HT1080 (cell line): ENCODE results near the gene CD96. TPM values are rescaled to one million over a fixed set of nuclear protein-coding genes. Genes with fewer than 3 reads are reported as not detected.
"Not testable (repeated sequence)": the region's sequence is repeated elsewhere in the genome, so short reads cannot be mapped to it uniquely, and the experiment has no call there.

Source experiments
- DNase-seq: peaks from one replicate; pipeline ENCODE4 v3.0.0-alpha.2; 2015; ENCODE audit warnings: low read depth
- total RNA-seq: library from RNA; depleted of rRNA; stranded (reverse); fragments of >200 nt; shearing (Covaris generic); gene quantifications from 2 replicates; pipeline ENCODE4 v1.2.3, GENCODE V29; 2014

The CD96 gene
- total RNA-seq, 1 experiment from 2014 or later, result 0.14 TPM

DNA sequence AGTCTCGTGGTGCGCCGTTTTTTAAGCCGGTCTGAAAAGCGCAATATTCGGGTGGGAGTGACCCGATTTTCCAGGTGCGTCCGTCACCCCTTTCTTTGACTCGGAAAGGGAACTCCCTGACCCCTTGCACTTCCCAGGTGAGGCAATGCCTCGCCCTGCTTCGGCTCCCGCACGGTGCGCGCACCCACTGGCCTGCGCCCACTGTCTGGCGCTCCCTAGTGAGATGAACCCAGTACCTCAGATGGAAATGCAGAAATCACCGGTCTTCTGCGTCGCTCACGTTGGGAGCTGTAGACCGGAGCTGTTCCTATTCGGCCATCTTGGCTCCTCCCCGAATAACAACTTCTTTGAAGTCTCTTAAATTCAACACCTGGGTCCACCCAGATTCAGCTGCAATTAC lies 19.9 kb downstream of the CD96 start:
- DNase-seq, result not testable (repeated sequence)

DNA sequence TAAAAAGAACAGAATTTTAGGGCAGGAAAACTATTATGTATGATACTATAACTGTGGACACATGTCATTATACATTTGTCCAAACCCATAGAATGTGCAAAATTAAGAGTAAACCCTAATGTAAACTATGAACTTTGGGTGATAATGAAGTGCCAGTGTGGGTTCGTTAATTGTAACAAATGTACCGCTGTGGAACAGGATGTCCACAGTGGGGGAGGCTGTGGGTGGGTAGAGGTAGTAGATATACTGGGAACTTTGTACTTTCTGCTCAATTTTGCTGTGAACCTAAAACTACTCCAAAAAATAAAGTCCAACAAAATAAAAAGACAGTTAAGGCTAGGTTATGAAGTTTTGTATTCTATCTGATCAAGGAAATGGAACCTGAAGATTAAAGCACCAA lies 24.8 kb downstream of the CD96 start:
- no peak for DNase-seq

DNA sequence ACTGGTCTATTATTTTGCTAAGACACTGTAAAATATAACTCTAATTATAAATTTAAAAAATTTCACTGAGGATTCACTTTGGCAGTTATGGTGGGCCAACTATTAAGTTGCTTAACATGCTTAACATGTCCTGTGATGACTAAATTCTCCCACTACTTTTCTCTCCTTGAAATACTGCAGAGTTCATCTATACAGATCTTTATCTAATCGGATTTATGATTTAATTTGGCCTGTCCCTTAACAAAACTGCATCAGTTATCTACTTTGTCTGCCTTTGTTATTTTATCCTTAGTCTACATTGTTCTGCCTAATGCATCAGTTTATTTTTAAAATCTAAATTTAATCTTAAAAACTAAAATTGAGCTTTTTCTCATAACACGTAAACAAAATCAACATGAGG lies 26.4 kb downstream of the CD96 start:
- DNase-seq, result no peak

DNA sequence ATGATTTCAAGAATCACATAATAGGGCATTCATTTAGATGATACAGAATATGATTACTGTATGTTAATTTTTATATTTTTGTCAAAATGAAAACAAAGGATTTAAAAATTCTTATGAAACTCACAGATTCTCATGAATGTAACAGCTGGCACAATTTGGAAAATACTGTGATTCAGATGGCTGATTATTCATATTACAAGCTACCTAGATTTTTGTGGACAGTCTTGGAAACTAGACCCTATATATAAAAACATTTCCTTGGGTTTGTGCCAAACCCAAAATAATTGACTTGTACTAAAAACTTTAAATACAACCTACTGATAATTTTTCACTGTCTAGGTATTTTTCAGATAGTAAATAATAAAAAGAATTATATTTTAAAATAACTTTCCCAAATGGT lies 26.9 kb downstream of the CD96 start:
- DNase-seq, result no peak

DNA sequence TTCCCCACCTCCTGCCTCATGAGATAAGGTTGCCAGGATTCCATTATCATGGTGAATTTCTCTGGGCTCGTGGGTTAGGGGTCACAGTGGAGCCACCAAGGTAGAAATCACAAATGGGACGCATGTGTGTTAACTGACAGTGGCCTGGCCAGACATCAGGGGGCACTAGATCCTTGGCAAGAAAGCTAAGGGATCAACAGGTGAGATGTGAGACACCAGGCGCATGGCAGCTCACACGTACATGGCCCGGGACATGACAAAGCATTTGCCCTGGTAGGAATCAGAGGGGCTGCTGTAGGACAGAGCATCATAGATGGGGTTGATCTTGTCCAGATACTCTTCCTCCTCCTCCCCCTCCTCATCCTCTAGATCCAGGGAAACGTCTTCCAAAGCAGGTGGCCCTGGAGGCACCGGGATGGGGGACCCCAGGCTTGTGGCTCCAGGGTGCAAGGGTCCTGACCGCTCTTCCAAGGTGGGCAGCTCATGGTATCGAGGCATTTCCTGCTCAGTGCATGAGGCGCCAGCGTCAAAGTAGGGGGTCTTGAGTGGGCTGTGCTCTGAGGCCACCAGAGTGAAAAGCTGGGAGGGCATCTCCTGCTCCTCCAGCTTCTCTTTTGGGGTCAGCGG lies 28.5 kb downstream of the CD96 start:
- no peak for DNase-seq

DNA sequence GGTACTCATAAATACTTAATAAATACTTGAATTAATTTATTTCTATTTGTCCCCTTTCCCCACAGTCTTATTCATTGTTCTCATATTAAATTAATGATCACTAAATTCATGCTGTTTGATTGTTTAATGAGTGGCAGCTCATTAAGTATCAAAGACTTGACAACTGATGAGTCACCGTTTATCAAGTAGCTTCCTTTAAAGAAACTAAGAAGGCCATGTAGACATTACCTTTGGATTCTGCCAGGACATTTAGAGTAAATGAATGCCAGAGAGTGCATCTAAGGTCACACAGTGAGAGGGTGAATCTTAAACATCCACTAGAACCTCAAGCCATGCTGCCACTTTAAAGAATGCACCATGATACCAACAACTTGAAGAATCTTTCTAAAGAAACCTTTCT lies 29.3 kb downstream of the CD96 start:
- no peak for DNase-seq

DNA sequence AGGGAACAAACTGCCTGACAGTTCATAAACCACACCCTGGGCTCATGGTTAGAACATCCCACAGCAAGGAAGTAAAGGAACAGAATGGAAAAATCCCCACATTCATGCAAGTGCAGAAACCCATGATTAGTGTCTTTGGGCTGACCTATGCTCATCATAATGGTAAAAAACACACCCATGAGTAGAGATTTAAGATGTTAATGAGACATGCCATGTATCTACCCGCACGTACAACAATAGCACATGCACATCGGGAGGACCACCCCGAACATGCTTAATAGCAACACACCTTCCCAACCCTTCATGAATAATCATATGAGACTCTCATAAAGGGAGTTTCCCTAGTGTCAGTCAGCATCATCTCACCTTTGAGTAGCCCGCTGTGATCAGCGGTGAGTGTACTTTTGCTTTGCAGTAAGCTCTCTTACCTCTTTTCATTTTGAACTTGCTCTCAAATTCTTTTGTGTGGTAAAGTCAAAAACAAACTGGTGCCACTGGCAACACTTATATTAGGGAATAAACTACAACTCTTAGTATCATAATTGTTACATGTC lies 30.0 kb downstream of the CD96 start:
- no peak for DNase-seq

DNA sequence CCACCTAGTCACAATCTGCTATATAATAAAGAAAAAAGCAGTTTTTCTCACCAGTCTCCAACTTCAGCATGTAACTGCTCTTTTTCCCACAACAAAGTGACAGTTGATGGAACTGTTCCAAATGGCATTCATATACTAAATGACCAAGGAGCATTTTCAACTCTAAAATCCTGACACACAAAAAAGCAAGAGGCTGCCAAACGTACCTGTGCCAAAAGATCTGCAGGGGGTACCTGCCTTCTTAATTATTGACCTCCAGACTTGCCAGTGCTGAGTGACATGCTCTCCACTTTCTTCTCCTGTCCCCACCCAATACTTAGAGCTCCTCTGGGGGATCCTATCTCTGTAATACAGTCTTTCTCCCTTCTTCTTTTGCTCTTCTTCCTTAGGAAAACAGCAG lies 35.1 kb downstream of the CD96 start:
- no peak for DNase-seq

DNA sequence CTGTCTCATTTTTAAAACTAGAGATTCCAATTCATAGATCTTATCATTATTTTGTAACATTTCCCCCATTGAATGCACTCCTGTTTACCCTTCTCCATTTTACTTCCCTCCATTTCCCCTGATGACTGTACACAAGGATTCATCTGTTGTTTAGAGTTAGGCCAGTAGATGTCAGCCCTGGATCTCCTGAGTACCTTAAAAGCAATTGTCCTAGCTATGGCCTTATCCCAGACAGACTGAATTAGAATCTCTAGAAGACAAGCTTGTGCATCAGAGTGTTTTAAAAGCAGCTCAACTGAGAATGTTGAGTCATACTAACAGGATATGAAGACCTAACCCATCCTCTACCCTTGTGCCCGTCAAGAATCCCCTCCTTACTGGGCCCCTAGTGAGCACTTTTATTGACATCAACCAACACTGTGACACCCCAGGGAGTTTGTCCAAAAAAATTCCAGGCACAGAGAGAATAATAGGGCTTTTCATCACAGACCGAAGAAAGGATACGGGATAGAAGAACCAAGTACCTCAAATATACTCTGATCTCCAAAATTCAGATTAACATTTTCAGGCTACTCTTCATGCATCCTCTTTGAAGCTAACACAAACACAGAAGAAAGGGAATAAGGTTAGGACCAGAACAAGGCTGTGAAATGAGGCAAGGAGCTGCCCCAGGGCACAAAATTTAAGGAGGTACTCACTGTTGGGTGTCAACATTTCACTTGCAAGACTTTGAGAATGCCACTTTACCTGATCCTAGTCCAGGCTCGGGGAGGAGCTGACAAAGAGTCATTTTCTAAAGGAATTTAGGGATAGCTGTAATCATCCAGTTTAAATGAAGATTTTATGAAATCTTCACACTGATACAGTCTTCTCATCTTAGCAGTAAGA lies 36.0 kb downstream of the CD96 start:
- peak; percentile 92 for DNase-seq

DNA sequence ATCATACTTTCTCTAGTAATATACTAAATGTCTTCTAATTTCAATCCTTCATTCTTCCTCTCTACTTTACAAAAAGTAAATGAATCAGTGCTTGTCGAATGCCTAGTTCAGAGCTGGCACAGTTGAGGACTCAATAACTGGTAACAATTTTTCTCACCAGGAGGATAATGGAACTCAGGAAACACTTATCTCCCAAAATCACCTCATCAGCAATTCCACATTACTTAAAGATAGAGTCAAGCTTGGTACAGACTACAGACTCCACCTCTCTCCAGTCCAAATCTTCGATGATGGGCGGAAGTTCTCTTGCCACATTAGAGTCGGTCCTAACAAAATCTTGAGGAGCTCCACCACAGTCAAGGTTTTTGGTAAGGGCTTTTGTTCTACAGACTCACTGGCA lies 36.9 kb downstream of the CD96 start:
- DNase-seq, result no peak

DNA sequence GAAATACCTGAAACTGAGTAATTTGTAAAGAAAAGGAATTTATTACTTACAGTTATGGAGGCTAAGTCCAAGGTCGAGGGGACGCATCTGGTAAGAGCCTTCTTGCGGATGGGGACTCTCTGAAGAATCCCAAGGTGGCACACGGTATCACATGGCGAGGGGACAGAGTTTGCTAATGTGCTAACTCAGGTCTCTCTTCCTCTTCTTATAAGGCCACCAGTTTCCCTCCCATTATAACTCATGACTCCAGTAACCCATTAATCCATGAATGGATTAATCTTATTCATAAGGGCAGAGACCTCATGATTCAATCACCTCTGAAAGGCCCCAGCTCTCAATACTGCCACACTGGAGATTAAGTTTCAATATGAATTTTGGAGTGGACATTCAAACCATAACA lies 37.5 kb downstream of the CD96 start:
- no peak for DNase-seq

DNA sequence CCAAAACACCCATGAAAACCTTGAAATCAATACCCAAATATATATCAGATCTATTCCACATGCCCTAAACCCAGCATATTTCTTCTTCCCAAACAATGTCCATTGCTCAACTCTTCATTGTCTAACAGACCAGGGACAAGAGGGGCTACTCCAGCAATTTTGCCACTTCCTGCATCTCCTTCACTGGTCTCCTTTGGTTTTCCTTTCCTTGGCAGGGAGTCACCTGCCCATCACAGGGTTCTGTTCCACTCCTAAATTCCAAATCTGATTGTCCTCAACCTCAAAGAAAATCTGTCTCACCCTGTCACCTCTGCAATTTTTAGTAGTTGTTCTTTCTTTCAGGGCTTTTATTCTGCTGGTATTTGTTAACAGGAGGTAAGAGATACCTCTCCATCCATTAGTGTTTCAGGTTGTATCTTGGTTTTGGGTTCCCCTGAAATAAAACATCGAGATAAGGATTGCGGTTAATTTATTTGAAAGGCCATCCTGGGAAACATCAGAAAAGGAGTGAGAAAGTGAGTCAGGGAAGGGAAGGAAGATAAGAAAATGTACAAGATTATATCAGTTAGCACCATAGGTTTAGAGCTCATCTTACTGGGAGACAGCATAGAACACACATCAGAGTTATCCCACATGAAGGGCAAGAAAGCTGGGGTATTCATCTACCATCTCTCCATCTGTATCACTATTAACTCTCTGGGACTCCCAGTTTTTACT lies 39.6 kb downstream of the CD96 start:
- DNase-seq, result peak; percentile 63

DNA sequence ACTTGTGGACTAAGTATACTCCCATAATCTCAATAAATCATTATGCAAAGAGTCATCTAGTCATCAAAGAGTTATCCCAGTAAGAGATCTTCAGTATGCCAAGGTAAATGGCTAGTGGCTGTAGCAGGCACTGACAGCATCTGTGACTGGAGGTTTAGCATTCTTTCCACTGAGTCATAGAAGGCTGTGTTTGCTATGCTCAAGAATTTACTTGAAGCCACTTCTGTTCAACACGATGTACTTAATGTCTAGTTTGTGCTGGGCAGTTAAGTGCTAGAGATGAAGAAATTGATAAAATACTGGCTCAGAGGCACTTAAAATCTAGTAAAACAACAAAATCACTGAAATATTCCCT lies 40.1 kb downstream of the CD96 start:
- DNase-seq, result peak; percentile 85

DNA sequence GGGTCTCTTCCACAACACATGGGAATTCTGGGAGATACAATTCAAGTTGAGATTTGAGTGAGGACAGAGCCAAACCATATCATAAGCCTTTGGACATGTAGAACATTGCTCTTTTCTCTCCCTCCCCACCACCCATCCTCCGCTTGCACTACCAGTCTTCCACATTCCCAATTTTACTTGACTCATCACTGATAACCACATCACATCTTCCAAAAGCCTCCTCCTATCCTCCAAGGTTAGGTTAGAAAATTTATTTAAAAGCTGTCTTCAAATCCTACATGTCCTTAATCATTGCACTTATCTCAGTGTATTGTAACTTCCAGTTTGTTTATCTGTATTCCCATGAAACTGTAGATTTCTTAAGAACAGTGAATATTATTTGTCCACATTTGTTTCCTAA lies 42.7 kb downstream of the CD96 start:
- no peak for DNase-seq

DNA sequence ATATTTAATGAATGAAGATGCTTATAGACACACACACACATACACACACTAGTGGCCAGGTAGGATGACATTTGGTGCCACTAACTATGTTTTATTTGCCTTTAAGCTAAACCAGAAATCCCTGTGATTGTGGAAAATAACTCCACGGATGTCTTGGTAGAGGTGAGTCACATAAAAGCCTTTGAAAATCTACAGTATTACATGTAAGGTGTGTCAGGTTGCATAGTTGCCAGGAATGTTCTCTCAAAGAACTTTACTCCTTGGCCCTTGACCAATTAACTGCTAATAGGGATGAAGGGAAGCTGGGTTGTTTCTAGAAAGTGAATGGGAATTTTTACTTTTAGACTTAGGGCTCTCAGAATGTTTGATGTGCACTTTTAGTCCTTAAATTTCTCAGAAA lies 43.2 kb downstream of the CD96 start:
- DNase-seq, result peak; percentile 55

DNA sequence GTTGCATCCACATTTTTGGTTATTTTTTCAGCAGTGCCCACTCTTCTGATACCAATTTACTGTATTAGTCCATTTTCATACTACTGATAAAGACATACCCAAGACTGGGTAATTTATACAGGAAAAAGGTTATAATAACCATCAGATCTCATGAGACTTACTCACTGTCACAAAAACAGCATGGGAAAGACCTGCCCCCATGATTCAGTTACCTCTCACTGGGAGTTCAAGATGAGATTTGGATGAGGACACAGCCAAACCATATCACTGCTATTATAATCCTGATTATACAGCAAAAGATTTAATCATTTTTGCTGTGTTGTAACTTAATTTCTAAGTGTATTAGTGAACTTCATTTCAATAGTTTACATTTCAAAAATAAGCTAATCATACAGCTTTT lies 46.5 kb downstream of the CD96 start:
- no peak for DNase-seq

DNA sequence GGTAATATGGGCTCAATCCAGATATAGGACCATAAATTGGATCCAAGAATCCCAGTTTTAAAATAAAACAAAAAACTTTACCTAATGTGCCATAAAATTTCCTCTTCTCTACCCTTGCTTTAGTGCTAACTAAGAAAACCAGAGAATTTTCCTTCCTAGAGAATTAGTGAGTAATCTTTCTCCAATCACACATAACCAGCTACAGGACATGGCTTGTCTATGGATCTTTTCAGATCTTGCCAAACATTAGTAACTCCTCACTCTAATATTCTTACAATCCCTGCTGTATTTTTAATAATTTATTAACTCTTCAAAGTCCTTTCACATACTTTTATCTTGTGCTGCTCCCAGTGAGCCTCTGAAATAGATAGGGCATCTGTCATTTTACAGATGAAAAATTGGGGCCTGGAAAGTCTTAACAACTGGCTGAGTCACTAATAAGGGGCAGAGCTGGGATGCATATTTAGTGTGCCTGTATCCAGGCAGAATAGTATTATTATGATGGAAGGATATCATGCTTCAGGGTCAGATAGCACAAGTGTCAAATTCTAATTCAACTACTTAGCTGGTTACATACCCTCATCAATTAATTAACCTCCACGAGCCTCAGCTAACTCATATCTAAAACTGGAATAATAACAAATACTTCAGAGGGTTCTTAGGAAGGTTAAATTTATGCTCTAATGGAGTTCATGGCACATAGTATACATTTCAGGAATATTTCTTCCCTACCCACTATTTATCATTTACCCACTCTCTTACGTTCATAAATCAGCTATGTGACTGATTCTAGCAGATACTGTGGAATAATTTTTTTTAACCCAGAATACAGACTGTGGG lies 47.5 kb downstream of the CD96 start:
- DNase-seq, result no peak

DNA sequence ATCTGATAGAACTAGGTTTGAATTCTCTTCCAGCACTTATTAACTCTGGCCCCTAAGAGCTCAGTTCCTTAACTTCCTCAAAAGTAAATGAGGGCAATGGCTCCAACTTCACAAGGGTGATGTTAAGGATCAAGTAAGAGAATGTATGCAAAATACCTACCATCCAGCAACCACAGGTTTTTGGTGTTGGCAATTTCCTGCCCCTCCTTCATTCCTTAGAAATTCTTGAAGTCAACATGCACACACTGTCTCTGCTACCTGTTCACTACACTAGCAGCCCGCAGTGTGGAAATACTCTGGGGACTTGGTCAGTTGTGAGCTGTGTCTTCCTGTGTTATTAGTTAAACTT lies 48.1 kb downstream of the CD96 start:
- no peak for DNase-seq

DNA sequence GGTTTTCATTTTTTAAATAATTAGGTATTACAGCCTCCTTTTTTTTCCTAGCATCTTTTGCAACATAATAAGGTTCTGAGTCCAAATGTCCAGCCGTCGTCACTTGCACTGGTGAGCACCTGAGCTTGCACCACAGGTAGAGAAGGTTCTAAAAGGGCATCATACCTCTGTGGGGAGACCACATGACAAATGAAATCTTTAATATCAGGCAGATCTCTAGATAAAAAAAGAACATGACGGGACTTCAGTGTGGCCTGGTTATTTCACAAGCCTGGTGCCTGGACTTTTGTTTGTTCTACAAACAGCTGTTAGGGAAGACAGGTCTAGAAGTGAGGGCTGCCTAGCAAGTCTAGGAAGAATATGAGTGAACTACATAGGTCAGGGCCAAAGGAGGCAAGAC lies 49.6 kb downstream of the CD96 start:
- DNase-seq, result no peak

DNA sequence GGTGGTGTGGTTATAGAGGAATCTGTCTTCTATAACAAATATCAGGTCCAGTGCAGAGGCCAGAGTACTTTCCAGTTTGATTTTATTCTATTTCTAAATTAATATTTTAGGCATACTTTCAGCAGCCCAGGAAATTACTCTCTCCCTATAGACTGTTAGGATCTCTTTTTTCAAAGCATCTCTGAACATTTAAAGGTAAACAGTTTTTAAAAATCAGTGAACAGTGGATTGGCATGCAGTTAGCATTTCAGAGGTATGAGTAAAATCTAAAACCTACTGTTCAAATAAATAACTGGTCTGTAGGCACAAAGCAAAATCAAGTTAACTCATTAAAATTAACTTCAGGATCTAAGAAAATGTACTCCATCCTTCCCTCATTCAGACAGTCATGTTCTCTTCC lies 50.1 kb downstream of the CD96 start:
- no peak for DNase-seq

DNA sequence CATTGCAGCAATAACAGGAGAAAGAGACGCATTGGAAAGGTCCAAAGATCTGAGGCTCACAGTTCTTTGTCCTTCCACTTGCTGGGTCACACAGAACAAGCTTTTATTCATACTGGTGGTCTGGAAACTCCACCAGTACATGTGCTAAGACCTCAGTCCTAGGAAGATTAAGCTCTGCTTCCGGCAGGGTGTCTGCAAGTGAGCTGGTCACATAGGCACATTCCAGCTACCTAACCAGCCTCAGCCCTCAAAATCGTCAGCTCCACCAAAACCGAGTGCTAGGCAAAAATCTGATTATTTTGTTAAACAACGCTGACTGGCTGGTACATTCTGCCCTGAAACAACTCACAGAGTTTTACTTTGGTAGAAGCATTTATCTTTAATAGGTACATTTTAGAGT lies 50.9 kb downstream of the CD96 start:
- DNase-seq, result no peak
